Cardiac muscle cell (in vitro differentiated cells and primary cell): ENCODE data around the gene USP12. TPM values are rescaled to one million over a fixed set of nuclear protein-coding genes. Genes with fewer than 3 reads are reported as not detected.

Experiments used
- DNase-seq, 2 donors: peaks; one replicate each; pipeline versions ENCODE4 v3.0.0 to v3.0.0-alpha.2; 2010 to 2017; ENCODE audit warnings: low read depth in 1 of 2, low spot score in 1 of 2
- H3K27ac ChIP-seq: fragments of 200-600 bp; sonication (generic); 2 replicates; pipeline ENCODE4 v1.5.1; 2016
- H3K27me3 ChIP-seq: fragments of 200-600 bp; sonication (generic); 2 replicates; pipeline ENCODE4 v1.6.0; 2016; ENCODE audit warnings: control low read depth
- H3K36me3 ChIP-seq: fragments of 200-600 bp; sonication (generic); 2 replicates; pipeline ENCODE4 v1.5.1; 2016; ENCODE audit warnings: control low read depth
- H3K4me1 ChIP-seq: fragments of 200-600 bp; sonication (generic); 2 replicates; pipeline ENCODE4 v1.8.1; 2017; ENCODE audit warnings: low read depth, mild to moderate bottlenecking, mixed run types
- H3K4me3 ChIP-seq: fragments of 200-600 bp; sonication (generic); 2 replicates; pipeline ENCODE4 v1.5.1; 2016; ENCODE audit warnings: mild to moderate bottlenecking
- H3K9me3 ChIP-seq: fragments of 200-600 bp; sonication (generic); 2 replicates; pipeline ENCODE4 v1.5.1; 2017; ENCODE audit warnings: low read depth, mild to moderate bottlenecking, control low read depth
- CTCF ChIP-seq: IDR thresholded peaks from 2 replicates; pipeline ENCODE4 v1.5.1; 2012; ENCODE audit warnings: low read depth, mild to moderate bottlenecking, low read length
- polyA plus RNA-seq: library from polyadenylated mRNA; unstranded; fragments of >200 nt; fragmentation: Nextera tagmentation; extraction: Ambion mirVana; gene quantifications from 2 replicates; pipeline ENCODE4 v1.2.1, GENCODE V29; 2016
- total RNA-seq: library from RNA; depleted of rRNA; stranded (reverse); fragments of >200 nt; gene quantifications from 2 replicates; pipeline ENCODE4 v1.2.3, GENCODE V29; 2016

Gene USP12
- total and polyA plus RNA-seq, 2 experiments from 2014 or later, result 7.5 to 10.1 TPM

GRCh38 chr13:27159806-27160563 is 11.6 kb downstream of the USP12 start:
- no peak for TF ChIP-seq CTCF
- Histone ChIP-seq H3K27me3 (no peaks in the 10 kb centered on the region), H3K4me1 (no peaks in the 10 kb centered on the region)

GRCh38 chr13:27158335-27158734 is 13.3 kb downstream of the USP12 start:
- H3K9me3 ChIP-seq, result no peaks in the 10 kb centered on the region
- no peak overlapping the region for H3K27ac ChIP-seq
- H3K27me3 ChIP-seq, result no peaks in the 10 kb centered on the region
- no peak overlapping the region for H3K4me3 ChIP-seq
- no peak for TF ChIP-seq CTCF
- no peaks in the 10 kb centered on the region for H3K4me1 ChIP-seq
- no peaks in the 10 kb centered on the region for H3K36me3 ChIP-seq
- DNase-seq, result no peak

More at GRCh38 chr13:27159806-27160563, 11.6 kb downstream of the USP12 start:
- no peak overlapping the region for H3K4me3 ChIP-seq
- DNase-seq, result no peak
- H3K36me3 ChIP-seq, result no peaks in the 10 kb centered on the region
- no peaks in the 10 kb centered on the region for H3K9me3 ChIP-seq
- H3K27ac ChIP-seq, result no peak overlapping the region

- no peaks in the 10 kb centered on the region for H3K36me3 ChIP-seq
- H3K9me3 ChIP-seq, result no peaks in the 10 kb centered on the region
- no peak for DNase-seq
- H3K4me3 ChIP-seq, result no peak overlapping the region
- no peak for TF ChIP-seq CTCF
- H3K27me3 ChIP-seq, result no peaks in the 10 kb centered on the region
- H3K27ac ChIP-seq, result no peak overlapping the region
- H3K4me1 ChIP-seq, result no peaks in the 10 kb centered on the region
Measured at GRCh38 chr13:27151798-27152599, 19.6 kb downstream of the USP12 start.

GRCh38 chr13:27149702-27150101 is 21.9 kb downstream of the USP12 start:
- DNase-seq, result no peak
- H3K36me3 ChIP-seq, result no peaks in the 10 kb centered on the region
- H3K4me3 ChIP-seq, result no peak overlapping the region
- no peak for TF ChIP-seq CTCF
- H3K4me1 ChIP-seq, result no peaks in the 10 kb centered on the region
- no peak overlapping the region for H3K27ac ChIP-seq
- no peaks in the 10 kb centered on the region for H3K27me3 ChIP-seq
- H3K9me3 ChIP-seq, result no peaks in the 10 kb centered on the region

GRCh38 chr13:27148900-27149299 is 22.7 kb downstream of the USP12 start:
- Histone ChIP-seq H3K4me1 (no peaks in the 10 kb centered on the region), H3K27ac (no peak overlapping the region), H3K27me3 (no peaks in the 10 kb centered on the region), H3K9me3 (no peaks in the 10 kb centered on the region), H3K36me3 (no peaks in the 10 kb centered on the region), H3K4me3 (no peak overlapping the region)
- no peak for TF ChIP-seq CTCF
- DNase-seq, result no peak
